Measurements from ENCODE around the gene CRTAP. TPM values are rescaled to one million over a fixed set of nuclear protein-coding genes. Genes with fewer than 3 reads are reported as not detected.
"Not testable (repeated sequence)": the region's sequence is repeated elsewhere in the genome, so short reads cannot be mapped to it uniquely, and the experiment has no call there.

Gene CRTAP
- polyA plus RNA-seq, 1 donor, result 114 TPM

DNA sequence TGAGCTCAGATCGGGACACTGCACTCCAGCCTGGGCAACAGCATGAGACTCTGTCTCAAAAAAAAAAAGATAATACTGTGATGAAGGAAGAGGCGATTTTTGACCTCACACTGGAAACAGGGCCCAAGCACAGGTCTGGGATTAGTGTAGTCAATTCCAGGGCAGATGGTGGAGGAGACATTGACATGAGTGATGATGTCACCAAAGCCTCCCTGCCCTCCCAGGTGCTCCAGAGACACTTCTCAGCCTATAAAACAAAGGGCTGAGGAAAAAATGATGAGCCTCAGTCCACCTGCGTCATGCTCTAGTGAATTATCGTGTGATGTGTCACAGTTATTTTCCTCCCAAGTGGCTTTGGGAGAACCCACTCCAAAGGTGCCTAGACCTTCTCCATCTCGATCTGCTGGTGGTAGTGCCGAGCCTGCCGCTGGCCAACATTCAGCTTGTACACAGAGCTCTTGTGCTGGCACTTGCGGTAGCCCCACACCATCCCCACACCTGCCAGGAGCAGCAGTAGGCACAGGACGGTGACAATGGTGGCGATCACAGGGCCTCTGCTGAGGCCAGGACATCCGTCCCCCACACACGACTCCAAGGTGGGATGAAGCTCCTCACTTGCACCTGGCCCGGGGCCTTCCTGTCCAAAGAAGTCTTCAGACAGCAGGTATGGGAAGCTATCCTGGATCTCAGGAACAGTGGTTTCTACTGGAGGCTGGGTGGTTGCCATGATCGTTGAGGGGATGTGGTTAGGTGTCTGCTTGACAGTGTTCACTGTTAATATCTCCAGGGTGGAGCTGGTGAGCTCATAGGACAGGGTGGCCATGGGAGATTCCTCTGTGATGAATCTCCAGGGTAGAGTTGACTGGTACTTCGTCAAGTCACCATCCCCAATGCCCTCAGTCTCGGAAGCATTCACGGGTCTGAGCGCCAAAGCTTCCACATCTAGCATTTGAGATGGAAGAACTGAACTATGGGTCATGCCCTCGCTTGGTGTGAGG, 38.8 kb downstream of the CRTAP start:
- Histone ChIP-seq H3K4me1 (ENCODE audit: control insufficient read depth, insufficient read depth, low read length) (no peaks in the 10 kb centered on the region), H3K27me3 (ENCODE audit: control insufficient read depth, insufficient read depth, low read length) (no peaks in the 10 kb centered on the region), H3K4me3 (ENCODE audit: low read length) (no peak overlapping the region), H3K36me3 (ENCODE audit: control insufficient read depth, insufficient read depth, low read length) (no peaks in the 10 kb centered on the region), H3K9me3 (ENCODE audit: control insufficient read depth, low read depth, low read length) (no peaks in the 10 kb centered on the region), H3K27ac (ENCODE audit: low read length) (no peak overlapping the region)
- DNase-seq, result no peak
- WGBS (ENCODE audit: insufficient coverage, low lambda C conversion rate), result 100% methylated on average over 1 of the region's 19 CpGs

DNA sequence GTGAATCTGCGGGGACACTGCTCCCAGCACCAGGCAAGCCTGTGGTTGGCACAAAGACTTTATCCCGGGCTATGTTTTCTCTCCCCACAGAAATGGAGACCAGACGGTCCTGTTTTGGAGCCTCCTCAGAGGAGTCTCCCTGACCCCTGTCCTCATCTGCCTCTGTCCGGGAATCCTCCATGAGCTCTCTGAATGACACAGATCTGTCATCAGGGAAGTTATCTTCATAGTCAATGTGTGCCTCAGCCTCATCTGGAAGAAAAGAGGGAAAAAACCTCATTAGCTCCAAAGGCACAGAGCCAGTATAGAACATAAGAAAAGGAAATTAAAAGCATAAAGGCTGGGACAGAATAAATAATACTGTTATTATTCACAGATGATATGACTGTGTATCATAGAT, 40.0 kb downstream of the CRTAP start:
- no peak for DNase-seq
- H3K4me1 ChIP-seq (ENCODE audit: control insufficient read depth, insufficient read depth, low read length), result no peaks in the 10 kb centered on the region
- H3K36me3 ChIP-seq (ENCODE audit: control insufficient read depth, insufficient read depth, low read length), result no peaks in the 10 kb centered on the region
- H3K4me3 ChIP-seq (ENCODE audit: low read length), result no peak overlapping the region
- no peaks in the 10 kb centered on the region for H3K27me3 ChIP-seq (ENCODE audit: control insufficient read depth, insufficient read depth, low read length)
- no CpG with 5 or more reads among the region's 4 CpGs for WGBS (ENCODE audit: insufficient coverage, low lambda C conversion rate)
- H3K27ac ChIP-seq (ENCODE audit: low read length), result no peak overlapping the region
- no peaks in the 10 kb centered on the region for H3K9me3 ChIP-seq (ENCODE audit: control insufficient read depth, low read depth, low read length)

- no peak for DNase-seq
- Histone ChIP-seq H3K36me3 (ENCODE audit: control insufficient read depth, insufficient read depth, low read length) (no peaks in the 10 kb centered on the region), H3K27ac (ENCODE audit: low read length) (no peak overlapping the region), H3K4me3 (ENCODE audit: low read length) (no peak overlapping the region), H3K27me3 (ENCODE audit: control insufficient read depth, insufficient read depth, low read length) (no peaks in the 10 kb centered on the region), H3K4me1 (ENCODE audit: control insufficient read depth, insufficient read depth, low read length) (no peaks in the 10 kb centered on the region), H3K9me3 (ENCODE audit: control insufficient read depth, low read depth, low read length) (no peaks in the 10 kb centered on the region)
- WGBS (ENCODE audit: insufficient coverage, low lambda C conversion rate), result no CpG with 5 or more reads among the region's 3 CpGs
These were observed 41.5 kb downstream of the CRTAP start for GRCh38 chr3:33155301-33155700.

DNA sequence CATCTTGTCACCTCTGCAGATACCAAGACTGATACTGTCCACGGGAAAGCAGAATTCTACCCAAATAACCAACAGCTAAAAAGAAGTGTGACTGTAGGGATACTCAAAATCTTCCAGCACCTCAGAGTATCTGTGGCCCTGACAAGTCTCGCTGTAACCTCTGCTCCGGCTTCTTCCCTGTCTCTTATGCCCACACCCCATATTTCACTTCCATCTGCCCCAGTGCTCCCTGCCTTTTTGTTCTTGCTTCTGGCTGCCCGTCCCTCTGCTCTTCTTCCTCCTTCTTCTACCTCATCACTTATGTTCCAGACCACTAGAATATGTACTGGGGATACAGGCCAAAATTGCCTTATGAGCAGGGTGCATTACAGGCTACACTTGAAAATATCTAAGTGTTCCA, 45.4 kb downstream of the CRTAP start:
- WGBS (ENCODE audit: insufficient coverage, low lambda C conversion rate), result 90% methylated on average over 2 of the region's 4 CpGs
- no peak for DNase-seq
- Histone ChIP-seq H3K27me3 (ENCODE audit: control insufficient read depth, insufficient read depth, low read length) (no peaks in the 10 kb centered on the region), H3K27ac (ENCODE audit: low read length) (no peak overlapping the region), H3K36me3 (ENCODE audit: control insufficient read depth, insufficient read depth, low read length) (no peaks in the 10 kb centered on the region), H3K4me1 (ENCODE audit: control insufficient read depth, insufficient read depth, low read length) (no peaks in the 10 kb centered on the region), H3K9me3 (ENCODE audit: control insufficient read depth, low read depth, low read length) (no peaks in the 10 kb centered on the region), H3K4me3 (ENCODE audit: low read length) (no peak overlapping the region)

DNA sequence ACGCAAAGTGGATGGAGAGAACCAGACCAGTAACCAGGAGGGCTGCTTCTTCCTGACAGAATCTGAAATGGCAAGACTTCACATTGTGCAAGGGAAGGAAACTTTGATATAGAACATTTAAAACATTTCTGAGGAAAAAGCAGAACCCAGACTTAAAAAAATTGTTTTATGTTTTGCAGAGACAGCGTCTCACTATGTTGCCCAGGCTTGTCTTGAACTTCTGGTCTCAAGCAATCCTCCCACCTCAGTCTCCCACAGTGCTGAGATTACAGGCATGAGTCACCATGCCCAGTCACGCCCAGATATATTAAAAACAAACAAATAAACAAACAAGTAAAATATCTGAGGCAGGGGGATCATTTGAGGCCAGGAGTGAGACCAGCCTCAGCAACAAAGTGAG, 46.2 kb downstream of the CRTAP start:
- H3K4me3 ChIP-seq (ENCODE audit: low read length), result no peak overlapping the region
- H3K9me3 ChIP-seq (ENCODE audit: control insufficient read depth, low read depth, low read length), result no peaks in the 10 kb centered on the region
- no peaks in the 10 kb centered on the region for H3K4me1 ChIP-seq (ENCODE audit: control insufficient read depth, insufficient read depth, low read length)
- WGBS (ENCODE audit: insufficient coverage, low lambda C conversion rate), result 100% methylated on average over 1 of the region's 3 CpGs
- H3K36me3 ChIP-seq (ENCODE audit: control insufficient read depth, insufficient read depth, low read length), result no peaks in the 10 kb centered on the region
- no peaks in the 10 kb centered on the region for H3K27me3 ChIP-seq (ENCODE audit: control insufficient read depth, insufficient read depth, low read length)
- no peak overlapping the region for H3K27ac ChIP-seq (ENCODE audit: low read length)
- no peak for DNase-seq

DNA sequence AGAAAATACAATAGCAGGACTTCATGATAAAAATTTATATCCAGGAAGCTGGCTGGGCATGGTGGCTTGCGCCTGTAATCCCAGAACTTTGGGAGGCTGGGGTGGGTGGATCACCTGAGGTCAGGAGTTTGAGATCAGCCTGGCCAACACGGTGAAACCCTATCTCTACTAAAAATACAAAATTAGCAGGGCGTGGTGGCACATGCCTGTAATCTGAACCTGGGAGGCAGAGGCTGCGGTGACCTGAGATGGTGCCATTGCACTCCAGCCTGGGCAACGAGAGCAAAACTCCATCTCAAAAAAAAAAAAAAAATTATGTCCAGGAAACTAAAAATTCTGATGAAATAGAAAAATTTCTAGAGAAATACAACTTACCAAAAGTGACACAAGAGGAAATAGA, 48.8 kb downstream of the CRTAP start:
- not testable (repeated sequence) for H3K27ac ChIP-seq (ENCODE audit: low read length); H3K9me3 ChIP-seq (ENCODE audit: control insufficient read depth, low read depth, low read length)
- 100% methylated on average over 1 of the region's 5 CpGs for WGBS (ENCODE audit: insufficient coverage, low lambda C conversion rate)

DNA sequence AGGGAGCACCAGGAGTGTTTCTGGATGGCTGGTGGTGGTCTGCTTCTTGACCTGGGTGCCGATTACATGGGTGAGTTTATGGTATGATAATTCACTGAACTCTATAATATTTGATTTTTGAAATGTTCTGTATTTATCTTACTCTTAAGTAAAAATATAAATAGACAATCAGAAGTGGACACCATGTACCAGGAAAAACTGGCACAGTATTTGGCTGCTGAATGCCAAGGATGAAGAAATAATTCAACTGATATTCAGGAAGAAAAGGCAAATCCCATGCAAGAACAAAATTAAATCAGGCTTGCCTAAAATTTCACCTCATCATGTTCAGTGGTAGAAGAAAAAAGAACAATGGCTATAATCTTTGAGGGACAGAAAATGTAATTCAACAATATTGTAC, 51.6 kb downstream of the CRTAP start:
- H3K36me3 ChIP-seq (ENCODE audit: control insufficient read depth, insufficient read depth, low read length), result no peaks in the 10 kb centered on the region
- WGBS (ENCODE audit: insufficient coverage, low lambda C conversion rate), result no CpG with 5 or more reads among the region's 1 CpG
- no peak overlapping the region for H3K27ac ChIP-seq (ENCODE audit: low read length)
- H3K4me3 ChIP-seq (ENCODE audit: low read length), result no peak overlapping the region
- no peaks in the 10 kb centered on the region for H3K9me3 ChIP-seq (ENCODE audit: control insufficient read depth, low read depth, low read length)
- no peaks in the 10 kb centered on the region for H3K27me3 ChIP-seq (ENCODE audit: control insufficient read depth, insufficient read depth, low read length)
- DNase-seq, result no peak
- no peaks in the 10 kb centered on the region for H3K4me1 ChIP-seq (ENCODE audit: control insufficient read depth, insufficient read depth, low read length)

More for the DNA sequence above, 48.8 kb downstream of the CRTAP start:
- not testable (repeated sequence) for DNase-seq; H3K4me1 ChIP-seq (ENCODE audit: control insufficient read depth, insufficient read depth, low read length); H3K27me3 ChIP-seq (ENCODE audit: control insufficient read depth, insufficient read depth, low read length); H3K4me3 ChIP-seq (ENCODE audit: low read length); H3K36me3 ChIP-seq (ENCODE audit: control insufficient read depth, insufficient read depth, low read length)

- DNase-seq, result no peak
- no peak overlapping the region for H3K27ac ChIP-seq (ENCODE audit: low read length)
- no peaks in the 10 kb centered on the region for H3K36me3 ChIP-seq (ENCODE audit: control insufficient read depth, insufficient read depth, low read length)
- H3K4me3 ChIP-seq (ENCODE audit: low read length), result no peak overlapping the region
- no CpG with 5 or more reads among the region's 2 CpGs for WGBS (ENCODE audit: insufficient coverage, low lambda C conversion rate)
- no peaks in the 10 kb centered on the region for H3K9me3 ChIP-seq (ENCODE audit: control insufficient read depth, low read depth, low read length)
- H3K4me1 ChIP-seq (ENCODE audit: control insufficient read depth, insufficient read depth, low read length), result no peaks in the 10 kb centered on the region
- no peaks in the 10 kb centered on the region for H3K27me3 ChIP-seq (ENCODE audit: control insufficient read depth, insufficient read depth, low read length)
These were observed 52.3 kb downstream of the CRTAP start for GRCh38 chr3:33166095-33166494.

GRCh38 chr3:33167284-33167683, 53.5 kb downstream of the CRTAP start:
- Histone ChIP-seq H3K27ac (ENCODE audit: low read length) (no peak overlapping the region), H3K36me3 (ENCODE audit: control insufficient read depth, insufficient read depth, low read length) (no peaks in the 10 kb centered on the region), H3K4me1 (ENCODE audit: control insufficient read depth, insufficient read depth, low read length) (no peaks in the 10 kb centered on the region), H3K27me3 (ENCODE audit: control insufficient read depth, insufficient read depth, low read length) (no peaks in the 10 kb centered on the region), H3K9me3 (ENCODE audit: control insufficient read depth, low read depth, low read length) (no peaks in the 10 kb centered on the region), H3K4me3 (ENCODE audit: low read length) (no peak overlapping the region)
- no peak for DNase-seq
- WGBS (ENCODE audit: insufficient coverage, low lambda C conversion rate), result no CpG with 5 or more reads among the region's 3 CpGs

DNA sequence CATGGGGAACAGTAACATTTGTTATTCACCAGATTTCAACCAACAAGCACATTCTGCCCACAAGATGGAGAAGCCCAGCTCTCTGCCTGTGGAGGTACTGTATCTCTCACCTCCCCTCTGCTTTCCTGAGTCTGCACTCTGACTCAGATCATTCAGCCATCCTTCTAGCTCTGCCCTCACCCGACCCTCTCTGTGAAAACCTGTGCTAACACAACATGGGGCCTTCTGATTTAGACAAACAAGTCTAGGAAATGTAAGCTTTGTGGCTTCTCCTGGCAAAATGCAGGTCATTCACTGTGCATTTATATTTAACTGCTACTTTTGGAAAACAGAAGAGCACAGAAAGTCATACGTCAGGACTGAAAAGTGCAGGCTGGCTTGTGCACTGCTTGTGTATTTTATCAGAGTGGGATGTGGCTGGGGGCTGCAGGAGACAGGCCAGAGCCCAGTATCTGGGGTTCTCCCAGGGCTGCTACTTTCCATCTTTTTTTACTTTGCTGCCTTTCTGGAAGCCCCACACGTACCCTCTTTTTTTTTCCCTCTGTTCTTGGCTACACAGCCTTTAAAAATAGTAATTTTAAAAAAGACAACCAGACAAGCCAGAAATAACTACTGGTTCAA, 54.0 kb downstream of the CRTAP start:
- Histone ChIP-seq H3K36me3 (ENCODE audit: control insufficient read depth, insufficient read depth, low read length) (no peaks in the 10 kb centered on the region), H3K4me1 (ENCODE audit: control insufficient read depth, insufficient read depth, low read length) (no peaks in the 10 kb centered on the region), H3K9me3 (ENCODE audit: control insufficient read depth, low read depth, low read length) (no peaks in the 10 kb centered on the region), H3K4me3 (ENCODE audit: low read length) (no peak overlapping the region), H3K27ac (ENCODE audit: low read length) (no peak overlapping the region), H3K27me3 (ENCODE audit: control insufficient read depth, insufficient read depth, low read length) (no peaks in the 10 kb centered on the region)
- WGBS (ENCODE audit: insufficient coverage, low lambda C conversion rate), result 40% methylated on average over 1 of the region's 3 CpGs
- no peak for DNase-seq
